GM18907 (cell line): ENCODE results near the gene CD9.
A peak's percentile ranks its signal among the peaks of the same experiment; 100 is the strongest.

Experiments
- ATAC-seq: cut with Tn5 transposase; IDR thresholded peaks from one replicate; pipeline ENCODE4 v1.9.1; 2021; ENCODE audit warnings: mild to moderate bottlenecking, moderate library complexity; ENCODE audit not compliant: unreplicated experiment

The CD9 gene

DNA sequence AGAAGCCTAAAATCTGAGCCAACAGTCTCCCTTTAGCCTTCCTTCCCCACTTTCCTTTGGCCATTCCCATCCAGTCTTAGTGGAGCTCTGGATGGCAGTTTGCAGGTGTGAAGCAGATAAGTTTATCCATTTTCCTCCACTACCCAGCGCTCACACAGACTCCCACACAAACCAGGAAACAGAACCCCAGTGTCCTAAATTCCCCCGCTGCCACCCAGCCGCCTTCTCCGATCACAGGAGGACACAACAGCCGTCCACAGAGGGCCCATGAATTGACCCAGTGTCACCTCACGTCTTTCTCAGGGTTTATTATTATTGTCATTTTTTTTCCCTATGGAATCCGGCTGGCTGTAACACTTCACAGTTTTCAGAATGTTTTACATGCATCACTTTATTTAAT lies 16.4 kb downstream of the CD9 start:
- no peak for ATAC-seq

GRCh38 chr12:6218347-6218925 lies 18.2 kb downstream of the CD9 start:
- no peak for ATAC-seq

GRCh38 chr12:6219980-6220379 lies 19.8 kb downstream of the CD9 start:
- ATAC-seq: no peak

GRCh38 chr12:6221146-6221545 lies 20.9 kb downstream of the CD9 start:
- ATAC-seq: no peak

GRCh38 chr12:6222078-6222654 lies 22.0 kb downstream of the CD9 start:
- ATAC-seq: no peak

GRCh38 chr12:6223545-6223944 lies 23.3 kb downstream of the CD9 start:
- no peak for ATAC-seq

- ATAC-seq: no peak
Observed at GRCh38 chr12:6224550-6224949, 24.4 kb downstream of the CD9 start.

DNA sequence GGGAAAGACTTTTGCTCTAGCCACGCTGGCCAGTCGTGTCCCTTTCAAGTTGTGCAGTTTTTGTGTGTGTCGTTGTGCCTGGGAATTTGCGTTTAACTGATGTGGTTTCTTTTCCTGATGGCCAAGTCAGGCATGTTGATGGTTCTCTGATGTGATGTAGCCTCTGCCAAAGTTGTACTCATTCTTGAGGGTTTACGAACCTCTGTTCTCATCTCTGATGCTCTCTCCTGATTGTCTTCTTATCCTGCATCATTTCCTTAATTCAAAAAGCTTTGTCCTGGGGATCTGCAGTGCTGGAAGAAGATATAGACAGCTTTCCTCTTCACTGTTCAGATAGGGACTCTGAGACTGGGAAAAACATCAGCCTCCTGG lies 25.4 kb downstream of the CD9 start:
- ATAC-seq: no peak

GRCh38 chr12:6226002-6226678 lies 25.9 kb downstream of the CD9 start:
- no peak for ATAC-seq

DNA sequence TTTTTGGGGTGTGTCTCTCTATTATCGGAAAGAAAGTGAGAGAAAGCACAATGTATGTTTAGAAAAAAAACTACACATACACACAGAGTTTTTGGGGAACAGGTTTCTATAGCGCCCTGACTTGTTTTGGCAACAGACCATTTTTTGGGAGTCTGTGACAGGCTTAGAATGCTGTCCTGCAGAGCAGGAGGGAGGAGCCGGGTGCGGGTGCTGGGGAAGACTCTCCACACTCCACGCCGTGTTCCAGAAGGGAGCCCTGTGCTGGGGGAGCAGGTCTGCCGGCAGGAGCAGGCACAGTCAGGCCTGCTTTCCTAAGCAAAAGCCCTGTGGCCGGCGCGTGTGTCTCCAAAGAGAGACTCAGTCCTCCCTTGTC lies 26.5 kb downstream of the CD9 start:
- no peak for ATAC-seq

GRCh38 chr12:6228535-6229223 lies 28.5 kb downstream of the CD9 start:
- no peak for ATAC-seq

- no peak for ATAC-seq
Observed at GRCh38 chr12:6229224-6230218, 29.3 kb downstream of the CD9 start.

GRCh38 chr12:6230321-6231110 lies 30.3 kb downstream of the CD9 start:
- ATAC-seq: peak; percentile 83

DNA sequence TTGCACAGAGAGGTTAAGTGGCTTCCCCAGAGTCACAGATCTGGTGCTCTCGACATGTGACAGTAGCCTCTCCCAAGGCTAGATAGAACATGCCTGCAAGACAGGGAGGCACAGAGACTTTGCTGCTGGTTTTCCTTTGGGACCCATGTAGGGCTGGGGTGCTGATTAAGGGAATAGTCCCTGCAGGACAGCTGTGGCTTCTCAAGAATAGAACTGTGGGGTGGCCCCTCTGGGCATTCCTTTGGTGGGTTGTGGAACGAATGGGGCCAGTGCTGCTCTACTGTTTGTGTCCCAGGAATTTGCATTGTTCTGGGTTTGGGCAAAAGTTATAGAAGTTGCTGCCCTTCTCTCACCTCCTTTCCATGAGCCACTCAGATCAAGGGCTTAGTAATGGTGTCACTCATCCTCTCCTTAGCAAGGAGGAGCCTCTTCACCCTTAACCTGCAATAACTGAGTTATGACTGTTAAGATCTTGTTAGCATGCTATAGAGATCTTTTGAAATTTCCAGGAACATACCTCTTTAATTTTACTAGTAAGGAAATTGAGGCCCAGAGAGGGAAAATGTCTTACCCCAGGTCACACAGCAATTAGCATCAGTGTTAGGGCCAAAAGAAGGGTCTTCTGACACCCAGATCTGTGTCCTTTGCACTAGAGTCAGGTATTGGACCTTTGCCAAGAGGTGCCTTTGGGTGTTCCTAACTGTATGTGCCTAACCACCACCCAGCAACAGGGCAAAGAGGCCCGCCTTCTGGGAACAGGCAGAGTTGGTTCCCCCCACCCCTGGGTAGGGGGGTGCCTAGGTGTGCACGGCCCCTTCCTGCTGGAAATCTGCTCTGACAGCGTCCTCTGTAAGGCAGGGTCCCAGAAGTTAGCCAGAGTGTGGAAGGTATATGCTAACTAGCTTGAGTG lies 31.4 kb downstream of the CD9 start:
- no peak for ATAC-seq

GRCh38 chr12:6233121-6233971 lies 33.1 kb downstream of the CD9 start:
- no peak for ATAC-seq

DNA sequence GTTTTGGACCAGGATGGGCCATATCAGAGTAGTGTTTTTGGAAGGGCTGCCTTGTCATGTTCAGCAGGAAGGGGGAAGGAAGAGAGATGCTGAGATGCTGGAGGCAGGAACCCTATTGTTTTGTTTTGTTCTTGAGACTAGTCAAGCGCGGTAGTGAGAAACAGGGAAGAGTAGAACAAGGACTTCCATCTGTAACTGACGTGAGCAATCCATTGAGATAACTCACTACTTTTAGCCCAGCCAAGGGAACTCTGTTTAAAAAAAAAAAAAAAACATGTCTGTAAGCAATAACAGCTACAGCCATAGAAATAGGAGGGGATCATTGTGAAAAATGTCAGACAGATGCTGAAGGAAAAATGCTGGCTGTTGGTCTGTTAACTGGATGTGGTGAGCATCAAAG lies 34.0 kb downstream of the CD9 start:
- no peak for ATAC-seq

GRCh38 chr12:6234906-6235305 lies 34.7 kb downstream of the CD9 start:
- ATAC-seq: no peak

DNA sequence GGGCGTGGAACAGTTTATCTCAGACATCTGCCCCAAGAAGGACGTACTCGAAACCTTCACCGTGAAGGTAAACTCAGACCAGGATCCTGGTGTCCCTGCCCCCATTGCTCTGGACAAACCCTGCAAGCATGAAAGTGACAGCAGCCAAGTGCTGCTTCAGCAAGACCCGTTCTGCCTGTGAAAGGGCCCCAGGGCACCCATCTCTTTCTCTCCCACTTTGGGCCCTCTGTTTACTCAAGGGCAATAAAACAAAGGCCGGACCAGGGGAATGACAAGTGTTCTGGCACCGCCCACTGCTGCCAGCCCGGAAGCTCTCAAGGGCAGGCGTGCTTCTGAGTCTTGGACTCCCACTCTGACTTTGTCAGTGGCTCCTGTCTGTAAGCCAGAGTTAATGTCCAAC lies 35.3 kb downstream of the CD9 start:
- no peak for ATAC-seq
